IMR-90 (cell line): ENCODE measurements around the gene PRKCSH. TPM values are rescaled to one million over a fixed set of nuclear protein-coding genes. Genes with fewer than 3 reads are reported as not detected.

ENCODE experiments used
- ATAC-seq: fragments of 200-7000 bp; cut with Tn5 transposase; 2 replicates; pipeline ENCODE4 v1.9.1; 2020; ENCODE audit warnings: low read depth, mild to moderate bottlenecking, moderate library complexity
- BruUV-seq: library from RNA; stranded (reverse); fragments of 400-500 nt; replicated peaks from 2 replicates; lab custom pipeline; 2021; lab: Mats Ljungman, UMichigan
- CTCF ChIA-PET: fragments of 300-600 bp; formaldehyde crosslinking; extraction: SDS; loops from one replicate; lab custom pipeline; 2021; ENCODE audit warnings: antibody characterized with exemption; lab: Yijun Ruan, JAX
- POLR2A ChIA-PET: fragments of 300-600 bp; sonication (Branson Sonifier 250); formaldehyde crosslinking; loops from one replicate; lab custom pipeline; 2022; ENCODE audit warnings: antibody characterized with exemption; ENCODE audit not compliant: unreplicated experiment; lab: Charles Lee
- DNase-seq: peaks from one replicate; pipeline ENCODE4 v3.0.0; 2013
- H2AFZ ChIP-seq: replicated peaks from 2 replicates; pipeline ENCODE3; 2013; ENCODE audit warnings: low read length, mild to moderate bottlenecking; ENCODE audit not compliant: poor library complexity
- H2AK5ac ChIP-seq: 2 replicates; pipeline ENCODE4 v1.6.1; 2013; ENCODE audit warnings: low read depth, low read length, inconsistent platforms
- H2AK9ac ChIP-seq: replicated peaks from 2 replicates; pipeline ENCODE3; 2013; ENCODE audit warnings: mild to moderate bottlenecking, low read depth, low read length, moderate library complexity; ENCODE audit not compliant: poor library complexity
- H2BK120ac ChIP-seq: 2 replicates; pipeline ENCODE4 v1.6.1; 2013; ENCODE audit warnings: low read depth, low read length, inconsistent platforms
- H2BK15ac ChIP-seq: 3 replicates; pipeline ENCODE4 v1.6.1; 2013; ENCODE audit warnings: low read depth, low read length, inconsistent platforms
- H2BK20ac ChIP-seq: 2 replicates; pipeline ENCODE4 v1.6.1; 2013; ENCODE audit warnings: low read depth, mild to moderate bottlenecking, inconsistent platforms, low read length, moderate library complexity
- H2BK5ac ChIP-seq: 2 replicates; pipeline ENCODE4 v1.6.1; 2013; ENCODE audit warnings: mild to moderate bottlenecking, low read depth, low read length, inconsistent platforms; ENCODE audit not compliant: poor library complexity, severe bottlenecking
- H3K14ac ChIP-seq: replicated peaks from 2 replicates; pipeline ENCODE4 v1.6.1; 2013; ENCODE audit warnings: low read depth, low read length, inconsistent platforms
- H3K18ac ChIP-seq: 2 replicates; pipeline ENCODE4 v1.6.1; 2013; ENCODE audit warnings: low read depth, low read length, control low read depth
- H3K23ac ChIP-seq: 2 replicates; pipeline ENCODE4 v1.6.1; 2013; ENCODE audit warnings: low read depth, low read length, inconsistent platforms
- H3K27ac ChIP-seq: 2 replicates; pipeline ENCODE4 v1.5.1; 2013; ENCODE audit warnings: mild to moderate bottlenecking, control low read depth, low read length; ENCODE audit not compliant: insufficient read depth
- H3K27me3 ChIP-seq: 2 replicates; pipeline ENCODE4 v1.6.1; 2013; ENCODE audit warnings: low read length; ENCODE audit not compliant: control insufficient read depth, insufficient read depth
- H3K36me3 ChIP-seq: 2 replicates; pipeline ENCODE4 v1.6.1; 2013; ENCODE audit warnings: low read length, mixed read lengths; ENCODE audit not compliant: control insufficient read depth, insufficient read depth
- H3K4ac ChIP-seq: 2 replicates; pipeline ENCODE4 v1.6.1; 2013; ENCODE audit warnings: low read depth, low read length, inconsistent platforms
- H3K4me1 ChIP-seq: 2 replicates; pipeline ENCODE4 v1.6.1; 2013; ENCODE audit warnings: low read length, mixed read lengths; ENCODE audit not compliant: control insufficient read depth, insufficient read depth
- H3K4me2 ChIP-seq: 2 replicates; pipeline ENCODE4 v1.6.1; 2013; ENCODE audit warnings: low read depth, mild to moderate bottlenecking, control low read depth, low read length, moderate library complexity
- H3K4me3 ChIP-seq: 2 replicates; pipeline ENCODE4 v1.5.1; 2013; ENCODE audit warnings: low read depth, mild to moderate bottlenecking, control low read depth, low read length, moderate library complexity; ENCODE audit not compliant: insufficient read depth
- H3K56ac ChIP-seq: 2 replicates; pipeline ENCODE4 v1.6.1; 2013; ENCODE audit warnings: low read length, inconsistent platforms; ENCODE audit not compliant: insufficient read depth; ENCODE audit errors: extremely low read depth
- H3K79me1 ChIP-seq, 2 experiments: 2 replicates each; pipeline ENCODE4 v1.6.1; 2013; ENCODE audit warnings: low read length in 2 of 2, inconsistent platforms in 1 of 2, low read depth in 1 of 2
- H3K9ac ChIP-seq: 2 replicates; pipeline ENCODE4 v1.6.1; 2013; ENCODE audit warnings: low read depth, low read length, control low read depth
- H3K9me1 ChIP-seq: 2 replicates; pipeline ENCODE4 v1.6.1; 2013; ENCODE audit warnings: low read length, inconsistent platforms; ENCODE audit not compliant: insufficient read depth
- H3K9me3 ChIP-seq: 2 replicates; pipeline ENCODE4 v1.6.1; 2013; ENCODE audit warnings: low read length; ENCODE audit not compliant: control insufficient read depth, insufficient read depth
- H4K20me1 ChIP-seq: 2 replicates; pipeline ENCODE4 v1.6.1; 2013; ENCODE audit warnings: low read length, inconsistent platforms; ENCODE audit not compliant: insufficient read depth
- H4K5ac ChIP-seq: 2 replicates; pipeline ENCODE4 v1.6.1; 2013; ENCODE audit warnings: mild to moderate bottlenecking, low read depth, low read length, control low read depth
- H4K8ac ChIP-seq, 2 experiments: 2 replicates each; pipeline ENCODE4 v1.6.1; 2013; ENCODE audit warnings: low read depth in 2 of 2, low read length in 2 of 2, control low read depth in 1 of 2, inconsistent platforms in 1 of 2
- H4K91ac ChIP-seq: 2 replicates; pipeline ENCODE4 v1.6.1; 2013; ENCODE audit warnings: low read depth, low read length, inconsistent platforms; ENCODE audit not compliant: insufficient read depth
- ELK1 ChIP-seq: fragments of 150-350 bp; IDR thresholded peaks from 2 replicates; pipeline ENCODE4 v1.6.1; 2016; ENCODE audit warnings: low read depth, mild to moderate bottlenecking, low read length, moderate library complexity, borderline replicate concordance
- FOS ChIP-seq: fragments of 150-350 bp; IDR thresholded peaks from 2 replicates; pipeline ENCODE4 v1.6.1; 2016; ENCODE audit warnings: low read depth, low read length
- MXI1 ChIP-seq: IDR thresholded peaks from 2 replicates; pipeline ENCODE4 v1.6.1; 2012; ENCODE audit warnings: low read depth, mild to moderate bottlenecking, low read length, moderate library complexity, borderline replicate concordance
- POLR2A ChIP-seq: IDR thresholded peaks from 2 replicates; pipeline ENCODE4 v1.6.1; 2012; ENCODE audit warnings: mild to moderate bottlenecking, low read depth, low read length
- SMC3 ChIP-seq: fragments of 150-350 bp; IDR thresholded peaks from 2 replicates; pipeline ENCODE4 v1.6.1; 2016; ENCODE audit warnings: low read depth, mild to moderate bottlenecking, antibody characterized with exemption, low read length, moderate library complexity
- USF2 ChIP-seq: fragments of 150-350 bp; IDR thresholded peaks from 2 replicates; pipeline ENCODE4 v1.6.1; 2017; ENCODE audit warnings: mild to moderate bottlenecking, antibody characterized with exemption, low read length, low read depth
- WGBS, 2 experiments: methylation state at CpG; one replicate each; pipeline versions ENCODE4 v1.1.5 to v1.1.7; 2013; ENCODE audit warnings: missing lambda C conversion rate in 2 of 2; ENCODE audit not compliant: insufficient read length in 1 of 2; ENCODE audit errors: extremely low coverage in 2 of 2; 5-methylcytosine and 5-hydroxymethylcytosine counted together
- dilution Hi-C: fragments of 300-500 bp; cut with HindIII; formaldehyde crosslinking; loops from one replicate; pipeline ENCODE4 v1.14.3; 2018; ENCODE audit warnings: low sequenced_read_pairs; ENCODE audit not compliant: unreplicated experiment
- in situ Hi-C: fragments of 300-500 bp; cut with MboI; formaldehyde crosslinking; loops from 3 replicates; pipeline ENCODE4 v1.14.3; 2019; ENCODE audit warnings: low sequenced_read_pairs, inconsistent platforms, mixed read lengths
- intact Hi-C: fragments of 100-400 bp; cut with micrococcal nuclease; formaldehyde crosslinking; loops from 2 replicates; pipeline ENCODE4 v1.10.0; 2022
- polyA plus RNA-seq, 3 experiments: library from polyadenylated mRNA; depleted of rRNA; stranded (reverse); fragments of >200 nt; gene quantifications; 2 replicates each; pipeline ENCODE4 v1.2.3, GENCODE V29; 2012; ENCODE audit warnings: low replicate concordance in 1 of 3
- total RNA-seq: library from RNA; depleted of rRNA; stranded (reverse); fragments of >200 nt; gene quantifications from 2 replicates; pipeline ENCODE4 v1.2.3, GENCODE V29; 2012

PRKCSH gene
- total and polyA plus RNA-seq, 2 of the 4 experiments (the other 2 are of a cell fraction): 36.0 to 252 TPM

GRCh38 chr19:11421371-11422098 lies 13.9 kb upstream of the PRKCSH start:
- no peaks in the 10 kb centered on the region for H3K79me1 ChIP-seq
- no peak overlapping the region for H2AK9ac ChIP-seq
- H2AFZ ChIP-seq: peak overlapping the region; percentile 62
- H3K36me3 ChIP-seq: no peaks in the 10 kb centered on the region
- no peaks in the 10 kb centered on the region for H3K9me1 ChIP-seq
- H2BK120ac ChIP-seq: no peak overlapping the region
- no peak overlapping the region for H3K4me3 ChIP-seq
- no peak overlapping the region for H3K23ac ChIP-seq
- peaks cover 44% of the 10 kb centered on the region for H3K27me3 ChIP-seq
- no peak overlapping the region for H3K4ac ChIP-seq
- no peak overlapping the region for H3K9ac ChIP-seq
- H2BK15ac ChIP-seq: no peak overlapping the region
- no peak overlapping the region for H4K5ac ChIP-seq
- H2BK5ac ChIP-seq: no peak overlapping the region
- H4K8ac ChIP-seq: no peak overlapping the region
- H3K4me1 ChIP-seq: peaks cover 2% of the 10 kb centered on the region; the same call in 1 of the 2 replicates
- H4K20me1 ChIP-seq: no peaks in the 10 kb centered on the region
- WGBS, 2 experiments: 27% methylated on average over 13 of the region's 36 CpGs; no CpG with 5 or more reads in 1 of the 2 experiments
- ATAC-seq (no peak), DNase-seq (no peak)
- in situ Hi-C loops (no loop called here), intact Hi-C loops (loop anchor here (5.0 kb wide), 1 partner anchor 39 kb away; the partner anchor contains the start of gene EPOR), dilution Hi-C loops (no loop called here)
- ChIA-PET POLR2A (no interaction called here), CTCF (interaction anchor here (0.6 to 1.5 kb wide), 2 partner anchors 14 to 25 kb away, joined by 3 to 4 read pairs; partner anchors contain the start of genes ODAD3 and PRKCSH)
- BruUV-seq: no TSS peak
- TF ChIP-seq POLR2A (no peak), FOS (no peak), MXI1 (no peak), SMC3 (no peak), ELK1 (no peak), USF2 (no peak)
- no peaks in the 10 kb centered on the region for H3K9me3 ChIP-seq
- H2BK20ac ChIP-seq: no peak overlapping the region
- H2AK5ac ChIP-seq: no peak overlapping the region
- no peak overlapping the region for H3K14ac ChIP-seq
- H3K18ac ChIP-seq: no peak overlapping the region
- H3K27ac ChIP-seq: no peak overlapping the region
- H3K4me2 ChIP-seq: no peak overlapping the region
- no peak overlapping the region for H4K91ac ChIP-seq
- no peak overlapping the region for H3K56ac ChIP-seq
